ENCODE results near the gene IDH1.

GRCh38 chr2:208279236-208279635 lies 24.4 kb upstream of the IDH1 start:
- TF ChIP-seq POLR2A (IDR thresholded peaks at IDR 0.05) (no peak), CTCF (IDR thresholded peaks at IDR 0.05) (no peak)

All from body of pancreas (tissue), 4 donors.